IMR-90 (cell line): ENCODE results near the gene SAP30BP. TPM values are rescaled to one million over a fixed set of nuclear protein-coding genes. Genes with fewer than 3 reads are reported as not detected.

Experiments
- ATAC-seq: fragments of 200-7000 bp; cut with Tn5 transposase; 2 replicates; pipeline ENCODE4 v1.9.1; 2020; ENCODE audit warnings: low read depth, mild to moderate bottlenecking, moderate library complexity
- BruUV-seq: library from RNA; stranded (reverse); fragments of 400-500 nt; replicated peaks from 2 replicates; lab custom pipeline; 2021; lab: Mats Ljungman, UMichigan
- CTCF ChIA-PET: fragments of 300-600 bp; formaldehyde crosslinking; extraction: SDS; loops from one replicate; lab custom pipeline; 2021; ENCODE audit warnings: antibody characterized with exemption; lab: Yijun Ruan, JAX
- POLR2A ChIA-PET: fragments of 300-600 bp; sonication (Branson Sonifier 250); formaldehyde crosslinking; loops from one replicate; lab custom pipeline; 2022; ENCODE audit warnings: antibody characterized with exemption; ENCODE audit not compliant: unreplicated experiment; lab: Charles Lee
- DNase-seq: peaks from one replicate; pipeline ENCODE4 v3.0.0; 2013
- H2AFZ ChIP-seq: replicated peaks from 2 replicates; pipeline ENCODE3; 2013; ENCODE audit warnings: low read length, mild to moderate bottlenecking; ENCODE audit not compliant: poor library complexity
- H2AK5ac ChIP-seq: 2 replicates; pipeline ENCODE4 v1.6.1; 2013; ENCODE audit warnings: low read depth, low read length, inconsistent platforms
- H2AK9ac ChIP-seq: replicated peaks from 2 replicates; pipeline ENCODE3; 2013; ENCODE audit warnings: mild to moderate bottlenecking, low read depth, low read length, moderate library complexity; ENCODE audit not compliant: poor library complexity
- H2BK120ac ChIP-seq: 2 replicates; pipeline ENCODE4 v1.6.1; 2013; ENCODE audit warnings: low read depth, low read length, inconsistent platforms
- H2BK15ac ChIP-seq: 3 replicates; pipeline ENCODE4 v1.6.1; 2013; ENCODE audit warnings: low read depth, low read length, inconsistent platforms
- H2BK20ac ChIP-seq: 2 replicates; pipeline ENCODE4 v1.6.1; 2013; ENCODE audit warnings: low read depth, mild to moderate bottlenecking, inconsistent platforms, low read length, moderate library complexity
- H2BK5ac ChIP-seq: 2 replicates; pipeline ENCODE4 v1.6.1; 2013; ENCODE audit warnings: mild to moderate bottlenecking, low read depth, low read length, inconsistent platforms; ENCODE audit not compliant: poor library complexity, severe bottlenecking
- H3K14ac ChIP-seq: replicated peaks from 2 replicates; pipeline ENCODE4 v1.6.1; 2013; ENCODE audit warnings: low read depth, low read length, inconsistent platforms
- H3K18ac ChIP-seq: 2 replicates; pipeline ENCODE4 v1.6.1; 2013; ENCODE audit warnings: low read depth, low read length, control low read depth
- H3K23ac ChIP-seq: 2 replicates; pipeline ENCODE4 v1.6.1; 2013; ENCODE audit warnings: low read depth, low read length, inconsistent platforms
- H3K27ac ChIP-seq: 2 replicates; pipeline ENCODE4 v1.5.1; 2013; ENCODE audit warnings: mild to moderate bottlenecking, control low read depth, low read length; ENCODE audit not compliant: insufficient read depth
- H3K27me3 ChIP-seq: 2 replicates; pipeline ENCODE4 v1.6.1; 2013; ENCODE audit warnings: low read length; ENCODE audit not compliant: control insufficient read depth, insufficient read depth
- H3K36me3 ChIP-seq: 2 replicates; pipeline ENCODE4 v1.6.1; 2013; ENCODE audit warnings: low read length, mixed read lengths; ENCODE audit not compliant: control insufficient read depth, insufficient read depth
- H3K4ac ChIP-seq: 2 replicates; pipeline ENCODE4 v1.6.1; 2013; ENCODE audit warnings: low read depth, low read length, inconsistent platforms
- H3K4me1 ChIP-seq: 2 replicates; pipeline ENCODE4 v1.6.1; 2013; ENCODE audit warnings: low read length, mixed read lengths; ENCODE audit not compliant: control insufficient read depth, insufficient read depth
- H3K4me2 ChIP-seq: 2 replicates; pipeline ENCODE4 v1.6.1; 2013; ENCODE audit warnings: low read depth, mild to moderate bottlenecking, control low read depth, low read length, moderate library complexity
- H3K4me3 ChIP-seq: 2 replicates; pipeline ENCODE4 v1.5.1; 2013; ENCODE audit warnings: low read depth, mild to moderate bottlenecking, control low read depth, low read length, moderate library complexity; ENCODE audit not compliant: insufficient read depth
- H3K56ac ChIP-seq: 2 replicates; pipeline ENCODE4 v1.6.1; 2013; ENCODE audit warnings: low read length, inconsistent platforms; ENCODE audit not compliant: insufficient read depth; ENCODE audit errors: extremely low read depth
- H3K79me1 ChIP-seq, 2 experiments: 2 replicates each; pipeline ENCODE4 v1.6.1; 2013; ENCODE audit warnings: low read length in 2 of 2, inconsistent platforms in 1 of 2, low read depth in 1 of 2
- H3K9ac ChIP-seq: 2 replicates; pipeline ENCODE4 v1.6.1; 2013; ENCODE audit warnings: low read depth, low read length, control low read depth
- H3K9me1 ChIP-seq: 2 replicates; pipeline ENCODE4 v1.6.1; 2013; ENCODE audit warnings: low read length, inconsistent platforms; ENCODE audit not compliant: insufficient read depth
- H3K9me3 ChIP-seq: 2 replicates; pipeline ENCODE4 v1.6.1; 2013; ENCODE audit warnings: low read length; ENCODE audit not compliant: control insufficient read depth, insufficient read depth
- H4K20me1 ChIP-seq: 2 replicates; pipeline ENCODE4 v1.6.1; 2013; ENCODE audit warnings: low read length, inconsistent platforms; ENCODE audit not compliant: insufficient read depth
- H4K5ac ChIP-seq: 2 replicates; pipeline ENCODE4 v1.6.1; 2013; ENCODE audit warnings: mild to moderate bottlenecking, low read depth, low read length, control low read depth
- H4K8ac ChIP-seq, 2 experiments: 2 replicates each; pipeline ENCODE4 v1.6.1; 2013; ENCODE audit warnings: low read depth in 2 of 2, low read length in 2 of 2, control low read depth in 1 of 2, inconsistent platforms in 1 of 2
- H4K91ac ChIP-seq: 2 replicates; pipeline ENCODE4 v1.6.1; 2013; ENCODE audit warnings: low read depth, low read length, inconsistent platforms; ENCODE audit not compliant: insufficient read depth
- CEBPB ChIP-seq: IDR thresholded peaks from 2 replicates; pipeline ENCODE4 v1.6.1; 2012; ENCODE audit warnings: low read depth, low read length, improper control_type of control experiment
- FOS ChIP-seq: fragments of 150-350 bp; IDR thresholded peaks from 2 replicates; pipeline ENCODE4 v1.6.1; 2016; ENCODE audit warnings: low read depth, low read length
- MAZ ChIP-seq: IDR thresholded peaks from 2 replicates; pipeline ENCODE4 v1.6.1; 2012; ENCODE audit warnings: low read depth, mild to moderate bottlenecking, low read length, improper control_type of control experiment, moderate library complexity, borderline replicate concordance
- MXI1 ChIP-seq: IDR thresholded peaks from 2 replicates; pipeline ENCODE4 v1.6.1; 2012; ENCODE audit warnings: low read depth, mild to moderate bottlenecking, low read length, moderate library complexity, borderline replicate concordance
- NFE2L2 ChIP-seq: fragments of 150-350 bp; IDR thresholded peaks from 2 replicates; pipeline ENCODE4 v1.6.1; 2016; ENCODE audit warnings: low read depth, mild to moderate bottlenecking, low read length
- POLR2A ChIP-seq: IDR thresholded peaks from 2 replicates; pipeline ENCODE4 v1.6.1; 2012; ENCODE audit warnings: mild to moderate bottlenecking, low read depth, low read length
- RAD21 ChIP-seq: IDR thresholded peaks from 2 replicates; pipeline ENCODE4 v1.6.1; 2012; ENCODE audit warnings: low read length, improper control_type of control experiment
- RCOR1 ChIP-seq: IDR thresholded peaks from 2 replicates; pipeline ENCODE4 v1.6.1; 2012; ENCODE audit warnings: mild to moderate bottlenecking, low read length, improper control_type of control experiment; ENCODE audit not compliant: insufficient replicate concordance
- SMC3 ChIP-seq: fragments of 150-350 bp; IDR thresholded peaks from 2 replicates; pipeline ENCODE4 v1.6.1; 2016; ENCODE audit warnings: low read depth, mild to moderate bottlenecking, antibody characterized with exemption, low read length, moderate library complexity
- WGBS, 2 experiments: methylation state at CpG; one replicate each; pipeline versions ENCODE4 v1.1.5 to v1.1.7; 2013; ENCODE audit warnings: missing lambda C conversion rate in 2 of 2; ENCODE audit not compliant: insufficient read length in 1 of 2; ENCODE audit errors: extremely low coverage in 2 of 2; 5-methylcytosine and 5-hydroxymethylcytosine counted together
- dilution Hi-C: fragments of 300-500 bp; cut with HindIII; formaldehyde crosslinking; loops from one replicate; pipeline ENCODE4 v1.14.3; 2018; ENCODE audit warnings: low sequenced_read_pairs; ENCODE audit not compliant: unreplicated experiment
- in situ Hi-C: fragments of 300-500 bp; cut with MboI; formaldehyde crosslinking; loops from 3 replicates; pipeline ENCODE4 v1.14.3; 2019; ENCODE audit warnings: low sequenced_read_pairs, inconsistent platforms, mixed read lengths
- intact Hi-C: fragments of 100-400 bp; cut with micrococcal nuclease; formaldehyde crosslinking; loops from 2 replicates; pipeline ENCODE4 v1.10.0; 2022
- polyA plus RNA-seq, 3 experiments: library from polyadenylated mRNA; depleted of rRNA; stranded (reverse); fragments of >200 nt; gene quantifications; 2 replicates each; pipeline ENCODE4 v1.2.3, GENCODE V29; 2012; ENCODE audit warnings: low replicate concordance in 1 of 3
- total RNA-seq: library from RNA; depleted of rRNA; stranded (reverse); fragments of >200 nt; gene quantifications from 2 replicates; pipeline ENCODE4 v1.2.3, GENCODE V29; 2012
- TF ChIP-seq, protein P1 (sequence below): fragments of 150-350 bp; IDR thresholded peaks from 2 replicates; pipeline ENCODE4 v1.6.1; 2017; ENCODE audit warnings: mild to moderate bottlenecking, antibody characterized with exemption, low read length, low read depth
- TF ChIP-seq, protein P2 (sequence below): fragments of 150-350 bp; IDR thresholded peaks from 2 replicates; pipeline ENCODE4 v1.6.1; 2016; ENCODE audit warnings: low read depth, mild to moderate bottlenecking, low read length, moderate library complexity, borderline replicate concordance
- TF ChIP-seq, protein P3 (sequence below): conservative IDR thresholded peaks from 2 replicates; pipeline ENCODE4 v1.5.1; 2012; ENCODE audit warnings: mild to moderate bottlenecking, low read depth, low read length, improper control_type of control experiment

SAP30BP gene
- total and polyA plus RNA-seq, 2 of the 4 experiments (the other 2 are of a cell fraction) = 70.4 to 139 TPM

DNA sequence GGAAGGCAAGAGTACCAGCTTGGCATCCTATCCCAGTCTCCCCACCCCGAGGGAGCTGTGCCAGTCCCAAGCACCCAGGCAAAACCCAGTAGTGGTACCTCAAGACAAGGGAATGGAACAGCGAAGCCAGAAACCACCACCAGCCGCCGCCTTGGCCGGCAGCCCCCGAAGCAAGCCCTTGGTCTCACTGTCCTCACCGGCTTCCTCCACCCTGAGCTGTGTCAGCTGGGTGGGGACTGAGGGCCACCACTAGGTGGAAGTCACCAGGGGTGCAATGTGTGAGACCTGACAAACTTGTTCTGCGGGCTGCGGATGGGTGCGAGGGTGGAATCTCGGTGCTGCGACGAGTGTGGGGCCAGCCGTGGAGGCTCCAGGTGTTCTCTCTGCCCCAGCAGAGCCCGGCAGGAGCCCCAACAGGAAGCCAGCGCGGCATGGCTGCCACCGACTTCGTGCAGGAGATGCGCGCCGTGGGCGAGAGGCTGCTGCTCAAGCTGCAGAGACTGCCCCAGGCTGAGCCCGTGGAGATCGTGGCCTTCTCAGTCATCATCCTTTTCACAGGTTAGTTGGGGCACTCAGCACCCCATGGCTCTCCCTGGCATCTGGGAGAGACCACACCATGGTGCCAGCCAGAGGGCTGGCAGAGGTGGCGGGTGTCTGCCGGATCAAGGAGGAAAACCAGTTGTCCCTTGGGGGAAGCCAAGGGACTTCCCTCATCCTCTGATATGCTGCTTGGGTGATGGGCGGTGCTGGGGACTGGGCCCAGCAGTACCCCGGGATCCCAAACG is 27.2 kb upstream of the SAP30BP start:
- no peak overlapping the region for H4K91ac ChIP-seq
- H4K20me1 ChIP-seq = no peaks in the 10 kb centered on the region; the same call in 1 of the 2 replicates
- H3K9me3 ChIP-seq = no peaks in the 10 kb centered on the region
- H2AFZ ChIP-seq = peak overlapping the region; percentile 21
- H2BK120ac ChIP-seq = no peak overlapping the region
- no peak overlapping the region for H2AK9ac ChIP-seq
- dilution Hi-C loops = no loop called here
- H3K27ac ChIP-seq = no peak overlapping the region
- no peak overlapping the region for H3K4me3 ChIP-seq
- no peaks in the 10 kb centered on the region for H3K4me1 ChIP-seq
- no peak overlapping the region for H2BK20ac ChIP-seq
- peaks cover 11% of the 10 kb centered on the region; the same call in 1 of the 2 replicates for H3K36me3 ChIP-seq
- ATAC-seq (no peak), DNase-seq (no peak)
- H3K18ac ChIP-seq = no peak overlapping the region
- no peak overlapping the region for H2BK15ac ChIP-seq
- no peak overlapping the region for H3K4me2 ChIP-seq
- WGBS, 2 experiments = 92% methylated on average over 21 of the region's 30 CpGs; no CpG with 5 or more reads in 1 of the 2 experiments
- H3K56ac ChIP-seq = no peak overlapping the region
- H3K9me1 ChIP-seq = no peaks in the 10 kb centered on the region
- H4K5ac ChIP-seq = no peak overlapping the region
- no peak overlapping the region for H3K4ac ChIP-seq
- no peak overlapping the region for H2BK5ac ChIP-seq
- intact Hi-C loops = no loop called here
- TF ChIP-seq MXI1 (no peak), FOS (no peak), NFE2L2 (no peak), MAZ (no peak), SMC3 (no peak), RCOR1 (no peak), CEBPB (no peak), POLR2A (no peak), RAD21 (no peak)
- TF ChIP-seq, protein P1, sequence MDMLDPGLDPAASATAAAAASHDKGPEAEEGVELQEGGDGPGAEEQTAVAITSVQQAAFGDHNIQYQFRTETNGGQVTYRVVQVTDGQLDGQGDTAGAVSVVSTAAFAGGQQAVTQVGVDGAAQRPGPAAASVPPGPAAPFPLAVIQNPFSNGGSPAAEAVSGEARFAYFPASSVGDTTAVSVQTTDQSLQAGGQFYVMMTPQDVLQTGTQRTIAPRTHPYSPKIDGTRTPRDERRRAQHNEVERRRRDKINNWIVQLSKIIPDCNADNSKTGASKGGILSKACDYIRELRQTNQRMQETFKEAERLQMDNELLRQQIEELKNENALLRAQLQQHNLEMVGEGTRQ = no peak
- TF ChIP-seq, protein P2, sequence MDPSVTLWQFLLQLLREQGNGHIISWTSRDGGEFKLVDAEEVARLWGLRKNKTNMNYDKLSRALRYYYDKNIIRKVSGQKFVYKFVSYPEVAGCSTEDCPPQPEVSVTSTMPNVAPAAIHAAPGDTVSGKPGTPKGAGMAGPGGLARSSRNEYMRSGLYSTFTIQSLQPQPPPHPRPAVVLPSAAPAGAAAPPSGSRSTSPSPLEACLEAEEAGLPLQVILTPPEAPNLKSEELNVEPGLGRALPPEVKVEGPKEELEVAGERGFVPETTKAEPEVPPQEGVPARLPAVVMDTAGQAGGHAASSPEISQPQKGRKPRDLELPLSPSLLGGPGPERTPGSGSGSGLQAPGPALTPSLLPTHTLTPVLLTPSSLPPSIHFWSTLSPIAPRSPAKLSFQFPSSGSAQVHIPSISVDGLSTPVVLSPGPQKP = no peak
- TF ChIP-seq, protein P3, sequence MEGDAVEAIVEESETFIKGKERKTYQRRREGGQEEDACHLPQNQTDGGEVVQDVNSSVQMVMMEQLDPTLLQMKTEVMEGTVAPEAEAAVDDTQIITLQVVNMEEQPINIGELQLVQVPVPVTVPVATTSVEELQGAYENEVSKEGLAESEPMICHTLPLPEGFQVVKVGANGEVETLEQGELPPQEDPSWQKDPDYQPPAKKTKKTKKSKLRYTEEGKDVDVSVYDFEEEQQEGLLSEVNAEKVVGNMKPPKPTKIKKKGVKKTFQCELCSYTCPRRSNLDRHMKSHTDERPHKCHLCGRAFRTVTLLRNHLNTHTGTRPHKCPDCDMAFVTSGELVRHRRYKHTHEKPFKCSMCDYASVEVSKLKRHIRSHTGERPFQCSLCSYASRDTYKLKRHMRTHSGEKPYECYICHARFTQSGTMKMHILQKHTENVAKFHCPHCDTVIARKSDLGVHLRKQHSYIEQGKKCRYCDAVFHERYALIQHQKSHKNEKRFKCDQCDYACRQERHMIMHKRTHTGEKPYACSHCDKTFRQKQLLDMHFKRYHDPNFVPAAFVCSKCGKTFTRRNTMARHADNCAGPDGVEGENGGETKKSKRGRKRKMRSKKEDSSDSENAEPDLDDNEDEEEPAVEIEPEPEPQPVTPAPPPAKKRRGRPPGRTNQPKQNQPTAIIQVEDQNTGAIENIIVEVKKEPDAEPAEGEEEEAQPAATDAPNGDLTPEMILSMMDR = no peak
- no peak overlapping the region for H2AK5ac ChIP-seq
- no peak overlapping the region for H3K9ac ChIP-seq
- ChIA-PET CTCF (no interaction called here), POLR2A (no interaction called here)
- H3K79me1 ChIP-seq = no peaks in the 10 kb centered on the region
- no TSS peak for BruUV-seq
- in situ Hi-C loops = no loop called here
- no peak overlapping the region for H4K8ac ChIP-seq
- H3K23ac ChIP-seq = no peak overlapping the region
- H3K27me3 ChIP-seq = no peaks in the 10 kb centered on the region
- no peak overlapping the region for H3K14ac ChIP-seq
